ENCODE measurements around the gene FXR1. TPM values are rescaled to one million over a fixed set of nuclear protein-coding genes. Genes with fewer than 3 reads are reported as not detected.

The FXR1 gene
- total and polyA plus RNA-seq, 2 of the 13 experiments (the other 11 are each of a cell fraction or from before 2014, with no cell fraction given) = 104 to 132 TPM

- TF ChIP-seq ZNF326 (CRISPR knock-in tag; IDR thresholded peaks at IDR 0.05; ENCODE audit: borderline replicate concordance) (no peak), ELK4 (CRISPR knock-in tag; IDR thresholded peaks at IDR 0.05; ENCODE audit: borderline replicate concordance) (no peak), CREB1 (IDR thresholded peaks at IDR 0.05) (peak; percentile 67), CREB1 (CRISPR knock-in tag; IDR thresholded peaks at IDR 0.05) (peak; percentile 87), CBFB (CRISPR knock-in tag; IDR thresholded peaks at IDR 0.05) (peak; percentile 79), ZFAT (CRISPR knock-in tag; conservative IDR thresholded peaks at IDR 0.05) (0 out of 2 replicates have a peak, but pooled peaks have one; percentile 59), E2F1 (CRISPR knock-in tag; IDR thresholded peaks at IDR 0.05) (peak; percentile 29; the same call in 1 of the 2 replicates), ZNF335 (CRISPR knock-in tag; IDR thresholded peaks at IDR 0.05) (no peak), AFF4 (CRISPR knock-in tag; IDR thresholded peaks at IDR 0.05) (no peak), PRDM10 (CRISPR knock-in tag; IDR thresholded peaks at IDR 0.05; ENCODE audit: low read depth) (peak; percentile 79), TEAD2 (CRISPR knock-in tag; IDR thresholded peaks at IDR 0.05) (no peak), MEF2D (CRISPR knock-in tag; IDR thresholded peaks at IDR 0.05) (no peak; the same call in 1 of the 2 replicates), HNF4G (IDR thresholded peaks at IDR 0.05; ENCODE audit: borderline replicate concordance, low read depth, low read length) (no peak), HNF4G (CRISPR knock-in tag; IDR thresholded peaks at IDR 0.05; ENCODE audit: borderline replicate concordance, low read depth) (peak; percentile 23; the same call in 1 of the 2 replicates), EEA1 (CRISPR knock-in tag; IDR thresholded peaks at IDR 0.05; ENCODE audit: borderline replicate concordance) (no peak), ZNF503 (CRISPR knock-in tag; IDR thresholded peaks at IDR 0.05) (0 out of 2 replicates have a peak, but pooled peaks have one; percentile 30)
Measured at GRCh38 chr3:180989291-180990163, 77.1 kb downstream of the FXR1 start, which contains the start of gene DNAJC19 (continued).
